HG02943 (cell line): ENCODE data around the gene LMTK2.

ENCODE experiments used
- ATAC-seq: cut with Tn5 transposase; IDR thresholded peaks from one replicate; pipeline ENCODE4 v1.9.1; 2021; ENCODE audit warnings: mild to moderate bottlenecking, low read depth, moderate library complexity; ENCODE audit not compliant: unreplicated experiment

Gene LMTK2

DNA sequence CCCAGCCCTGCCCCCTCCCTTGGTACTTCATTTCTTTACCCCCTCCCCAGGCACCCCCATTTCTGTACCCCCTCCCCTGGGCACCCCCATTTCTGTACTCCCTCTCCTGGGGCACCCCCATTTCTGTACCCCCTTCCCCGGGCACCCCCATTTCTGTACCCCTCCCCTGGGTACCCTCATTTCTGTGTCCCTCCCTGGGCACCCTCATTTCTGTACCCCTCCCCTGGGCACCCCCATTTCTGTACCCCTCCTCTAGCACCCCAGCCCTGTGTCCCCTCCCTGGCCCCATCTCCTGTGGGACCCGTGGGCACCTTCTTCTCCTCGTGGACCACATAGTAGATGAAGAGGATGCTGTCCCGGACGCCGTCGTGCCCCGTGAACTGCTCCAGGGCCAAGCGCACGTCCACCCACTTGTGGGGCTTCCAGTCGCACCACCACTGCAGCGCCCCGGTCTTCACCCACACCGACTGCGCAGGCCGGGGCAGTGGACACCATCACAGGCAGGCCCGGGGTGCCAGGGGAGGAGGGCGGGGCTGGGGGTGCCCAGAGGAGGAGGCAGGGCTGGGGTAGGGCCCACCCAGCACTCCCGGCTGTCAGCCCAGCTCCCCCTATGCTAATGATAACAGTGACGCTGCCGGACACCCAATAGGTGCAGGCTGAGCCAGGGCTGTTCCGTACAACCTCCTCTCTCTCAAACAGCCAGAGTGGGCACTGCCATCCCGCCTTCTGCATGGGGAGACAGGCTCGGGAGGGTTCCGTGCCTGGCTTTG, 125.0 kb downstream of the LMTK2 start:
- ATAC-seq, result no peak

DNA sequence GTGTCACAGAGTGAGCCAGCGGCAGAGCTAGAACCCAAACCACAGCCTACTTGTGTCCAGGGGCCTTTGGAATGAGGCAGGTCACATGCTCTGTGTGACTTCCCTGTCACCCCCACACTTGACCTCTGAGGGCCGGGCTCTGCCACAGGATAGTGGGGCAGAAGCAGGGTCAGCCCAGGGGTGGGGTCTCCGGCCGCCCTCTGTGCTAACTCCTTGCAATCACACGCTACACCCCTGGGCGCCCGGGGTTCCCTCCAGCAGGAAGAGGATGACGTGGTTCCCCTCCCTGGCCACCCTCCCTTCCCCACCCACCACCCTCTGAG, 125.6 kb downstream of the LMTK2 start:
- no peak for ATAC-seq

GRCh38 chr7:98232799-98233198, 126.1 kb downstream of the LMTK2 start:
- no peak for ATAC-seq

- ATAC-seq, result no peak
Observed at GRCh38 chr7:98233219-98234070, 126.8 kb downstream of the LMTK2 start.

DNA sequence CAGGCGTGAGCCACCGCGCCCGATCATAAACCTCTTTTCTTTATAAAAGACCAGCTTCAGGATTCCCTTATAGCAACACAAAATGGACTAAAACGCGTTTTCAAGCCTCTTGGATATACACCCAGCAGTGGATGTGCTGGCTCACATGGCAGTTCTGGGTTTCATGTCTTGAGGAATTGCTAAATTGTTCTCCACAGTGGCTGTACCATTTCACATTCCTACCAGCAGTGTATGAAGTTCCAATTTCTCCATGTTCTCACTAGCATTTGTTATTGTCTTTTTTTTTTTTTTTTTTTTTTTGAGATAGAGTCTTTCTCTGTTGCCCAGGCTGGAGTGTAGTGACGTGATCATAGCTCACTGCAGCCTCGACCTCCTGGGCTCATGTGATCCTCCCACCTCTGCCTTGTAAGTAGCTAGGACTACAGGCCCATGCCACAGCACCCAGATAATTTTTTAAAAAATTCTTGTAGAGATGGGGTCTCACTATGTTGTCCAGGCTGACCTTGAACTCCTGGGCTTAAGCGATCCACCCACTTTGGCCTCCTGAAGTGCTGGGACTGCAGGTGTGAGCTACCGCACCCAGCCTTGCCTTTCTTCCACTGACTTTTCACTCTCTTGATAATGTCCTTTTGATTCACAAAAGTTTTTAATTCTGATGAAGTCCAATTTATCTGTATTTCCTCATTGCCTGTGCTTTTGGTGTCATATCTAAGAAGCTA, 127.9 kb downstream of the LMTK2 start:
- no peak for ATAC-seq

DNA sequence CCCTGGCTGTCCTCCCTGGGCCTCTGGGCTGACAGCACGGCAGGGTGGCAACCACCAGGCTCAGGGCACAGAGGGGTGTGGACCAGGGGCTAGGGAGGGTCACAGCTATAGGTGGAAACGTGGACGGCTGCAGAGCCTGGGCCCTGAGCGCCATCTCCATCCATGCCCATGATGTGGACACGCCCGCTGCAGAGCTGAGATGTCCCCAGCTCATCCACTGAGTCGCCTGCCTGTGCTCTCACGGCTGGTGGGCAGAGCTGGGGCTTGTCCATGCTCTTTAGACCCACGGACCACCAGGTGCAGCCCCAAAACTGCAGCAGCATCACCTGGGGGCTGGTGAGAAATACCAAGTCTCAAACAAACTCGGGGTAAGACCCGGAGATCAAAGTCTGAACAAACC, 129.2 kb downstream of the LMTK2 start:
- no peak for ATAC-seq

DNA sequence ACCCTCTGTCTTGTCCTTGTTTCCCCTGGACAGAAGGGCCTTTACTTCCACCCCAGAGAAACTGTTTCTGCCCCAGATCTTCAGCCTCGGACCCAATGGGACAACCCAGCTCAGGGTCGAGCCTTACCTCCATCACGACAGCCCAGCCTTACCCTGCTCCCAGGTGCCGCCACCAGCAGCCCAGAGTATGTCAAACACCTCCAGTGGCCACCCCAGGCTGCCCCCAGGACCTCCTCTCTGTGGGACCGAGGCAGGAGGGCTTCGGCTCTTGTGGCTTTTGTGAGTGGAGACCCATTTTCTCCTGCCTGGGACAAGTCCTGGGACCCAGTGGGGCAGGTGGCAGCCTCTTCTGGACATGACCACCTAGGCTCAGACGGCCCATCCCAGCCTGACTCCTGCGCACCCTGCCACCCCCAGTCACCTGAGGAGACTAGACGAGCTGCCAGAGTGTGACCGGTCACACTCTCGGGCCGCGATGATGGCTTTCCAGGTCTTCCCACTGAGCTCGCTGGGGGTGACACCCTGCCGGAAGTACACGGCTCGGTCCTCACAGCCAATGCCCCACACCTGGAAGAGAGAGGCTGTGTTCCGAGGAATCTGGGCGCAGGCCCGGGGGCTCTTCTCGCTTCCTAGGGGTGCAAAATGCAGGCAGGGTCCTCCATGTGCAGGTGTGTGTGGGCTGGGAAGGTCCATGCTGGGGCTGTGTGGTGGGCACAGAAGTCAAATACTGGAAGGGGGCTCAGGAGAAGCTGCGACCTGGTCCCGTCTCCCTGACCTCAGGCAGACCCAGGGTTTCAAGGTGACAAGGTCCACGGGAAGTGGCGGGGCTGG, 129.9 kb downstream of the LMTK2 start:
- no peak for ATAC-seq

GRCh38 chr7:98238076-98238475, 131.4 kb downstream of the LMTK2 start:
- no peak for ATAC-seq

GRCh38 chr7:98238976-98239375, 132.3 kb downstream of the LMTK2 start:
- no peak for ATAC-seq

DNA sequence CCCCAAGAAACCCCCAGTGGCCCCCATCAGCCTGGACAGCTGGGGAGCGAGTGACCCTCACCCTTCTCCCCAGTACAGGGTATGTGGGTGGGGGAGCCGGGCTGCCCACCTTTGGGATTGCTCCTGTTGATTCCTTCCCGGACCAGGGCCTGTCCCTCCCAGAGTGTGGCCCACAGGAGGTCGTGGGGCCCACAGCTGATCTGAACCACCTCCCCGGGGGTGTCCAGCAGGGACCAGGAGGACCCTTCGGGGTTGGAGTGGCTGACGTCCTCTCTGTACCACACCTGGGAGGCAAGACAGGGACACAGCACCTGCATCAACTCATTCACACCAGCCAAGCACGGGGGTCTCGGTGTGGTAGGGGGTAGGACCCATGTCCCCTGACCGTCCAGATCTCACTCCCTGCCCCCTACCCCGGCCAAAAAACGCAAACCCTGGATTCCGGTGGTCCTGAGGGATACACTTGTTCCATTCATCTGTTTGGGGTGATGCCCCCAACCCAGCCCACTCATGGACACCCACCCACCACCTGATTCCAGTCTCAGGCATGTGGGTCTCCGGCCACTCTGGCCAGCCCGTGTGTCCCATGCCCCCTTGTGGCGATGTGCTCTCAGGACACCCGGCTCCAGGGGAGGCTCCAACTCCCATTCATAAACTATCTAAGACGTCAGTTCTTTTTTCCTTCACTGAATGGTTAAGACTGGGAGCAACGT, 134.5 kb downstream of the LMTK2 start:
- ATAC-seq, result no peak

GRCh38 chr7:98241674-98242241, 135.1 kb downstream of the LMTK2 start:
- ATAC-seq, result no peak

GRCh38 chr7:98242342-98242741, 135.7 kb downstream of the LMTK2 start:
- ATAC-seq, result no peak

DNA sequence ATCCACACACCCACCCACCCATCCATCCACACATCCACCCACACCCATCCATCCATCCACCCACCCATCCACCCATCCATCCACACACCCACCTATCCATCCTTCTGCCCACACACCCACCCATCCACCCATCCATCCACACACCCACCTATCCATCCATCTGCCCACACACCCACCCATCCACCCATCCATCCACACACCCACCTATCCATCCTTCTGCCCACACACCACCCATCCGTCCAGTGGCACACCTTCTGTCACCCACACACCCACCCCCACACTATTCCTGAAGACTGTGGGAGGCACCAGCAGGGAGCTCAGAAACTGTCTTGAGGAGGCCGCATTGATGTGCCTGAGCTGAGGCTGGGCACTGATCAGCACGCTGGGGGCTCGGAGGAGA, 136.3 kb downstream of the LMTK2 start:
- no peak for ATAC-seq

DNA sequence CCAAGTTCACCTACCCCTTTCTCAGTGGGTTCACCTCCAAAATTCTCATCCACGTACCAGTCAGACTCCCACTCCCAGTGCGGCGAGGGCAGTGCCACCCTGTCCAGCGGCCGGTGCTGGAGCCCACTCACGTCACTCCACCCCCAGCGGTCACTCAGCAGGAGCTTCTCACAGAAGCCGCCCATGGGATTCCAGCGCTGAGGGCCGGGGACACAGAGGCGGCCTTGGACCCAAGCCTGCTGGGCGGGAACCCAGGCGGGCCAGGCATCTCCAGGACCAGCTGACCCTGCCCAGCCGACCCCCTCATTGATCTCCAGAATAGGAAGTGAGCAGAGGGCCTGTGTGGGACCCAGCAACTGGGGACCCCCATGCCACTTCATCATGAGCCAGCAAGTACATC, 138.2 kb downstream of the LMTK2 start:
- no peak for ATAC-seq

- ATAC-seq, result no peak
Observed at GRCh38 chr7:98248156-98248555, 141.5 kb downstream of the LMTK2 start.

DNA sequence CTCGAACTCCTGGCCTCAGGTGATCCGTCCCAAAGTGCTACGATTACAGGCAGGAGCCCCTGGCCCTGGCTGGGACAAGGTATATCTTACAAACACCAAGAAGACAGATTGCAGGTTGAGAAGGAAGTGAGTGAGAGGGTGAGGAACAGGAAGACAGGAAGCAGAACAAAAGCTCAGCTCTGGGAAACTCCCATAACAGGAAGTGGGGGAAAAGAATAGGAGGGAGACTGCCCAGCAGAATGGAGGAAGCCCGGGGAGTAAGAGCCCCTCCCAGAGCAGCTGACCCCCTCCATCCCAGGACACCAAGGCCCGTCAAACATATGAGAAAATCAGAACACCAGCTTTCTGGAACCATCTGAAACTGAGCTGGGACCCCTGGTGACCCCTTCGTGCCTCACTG, 142.4 kb downstream of the LMTK2 start:
- no peak for ATAC-seq

DNA sequence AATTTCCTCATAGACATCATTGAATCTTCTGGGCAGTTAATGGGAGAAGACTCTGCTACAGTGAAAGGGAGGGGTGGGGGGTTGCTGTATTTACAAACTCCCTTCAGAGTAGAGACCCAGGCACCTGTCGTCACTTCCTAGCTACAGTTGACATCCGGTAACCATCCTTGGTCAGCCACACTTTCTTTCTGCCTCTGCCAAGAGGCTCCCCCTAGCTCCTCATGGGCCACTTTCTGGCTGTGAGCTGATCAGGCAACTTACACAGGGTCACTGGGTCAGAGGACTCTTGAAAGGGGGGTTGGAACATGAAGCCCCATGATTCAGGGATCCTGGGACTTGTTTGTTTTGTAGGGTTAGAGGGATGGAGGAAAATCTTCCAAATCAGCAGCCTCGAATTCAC, 144.1 kb downstream of the LMTK2 start:
- no peak for ATAC-seq

- ATAC-seq, result peak; percentile 33
Observed at GRCh38 chr7:98251231-98251600, 144.6 kb downstream of the LMTK2 start.

DNA sequence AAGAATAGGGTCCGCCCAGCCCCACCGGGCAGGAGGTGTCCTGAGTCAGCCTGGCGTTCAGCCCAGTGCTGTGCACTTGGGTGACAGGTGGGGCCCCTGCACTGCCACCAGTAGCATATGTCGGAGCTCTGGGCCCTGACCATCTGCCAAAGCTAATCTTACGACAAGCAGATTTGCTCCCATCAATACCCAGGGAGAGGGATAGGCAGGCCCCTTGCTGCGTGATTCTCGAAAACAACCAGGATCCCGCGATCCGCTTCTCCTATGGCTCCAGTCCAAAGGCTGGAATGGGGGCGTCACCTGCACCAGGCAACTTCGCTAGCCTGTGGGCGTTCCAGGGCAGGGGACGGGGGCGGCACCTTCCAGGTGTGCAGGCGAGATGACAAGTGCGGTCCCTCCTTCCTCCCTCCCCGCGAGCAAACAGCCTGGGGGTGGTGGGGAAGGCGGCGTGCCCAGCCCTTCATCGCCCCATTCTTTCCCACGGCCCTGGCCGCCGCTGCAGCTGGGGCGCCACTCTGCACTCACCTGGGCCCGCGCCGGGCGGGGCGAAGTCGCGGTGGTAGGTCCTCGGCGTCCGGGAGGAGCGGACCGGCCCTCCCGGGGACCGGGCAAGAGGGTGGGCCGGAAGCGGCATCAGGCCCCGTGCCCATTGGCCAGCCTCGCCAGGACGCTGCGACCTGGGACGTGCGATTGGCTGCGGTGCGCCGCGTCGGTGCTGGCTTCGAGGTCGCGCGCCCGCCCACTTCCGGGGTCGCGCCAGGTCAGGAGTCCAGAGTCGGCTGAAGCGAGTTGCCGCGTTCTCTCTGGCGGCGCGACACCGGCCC, 145.2 kb downstream of the LMTK2 start, which contains the start of gene TECPR1:
TECPR1 (minus strand) TSS at position 632 of the 824 bp plus-strand sequence. CDS start 6,086 bp downstream, outside the sequence.
- ATAC-seq, result peak; percentile 96
